Measurements from ENCODE around the gene PGAP2.
"Not testable (repeated sequence)": the region's sequence is repeated elsewhere in the genome, so short reads cannot be mapped to it uniquely, and the experiment has no call there.

PGAP2 gene

DNA sequence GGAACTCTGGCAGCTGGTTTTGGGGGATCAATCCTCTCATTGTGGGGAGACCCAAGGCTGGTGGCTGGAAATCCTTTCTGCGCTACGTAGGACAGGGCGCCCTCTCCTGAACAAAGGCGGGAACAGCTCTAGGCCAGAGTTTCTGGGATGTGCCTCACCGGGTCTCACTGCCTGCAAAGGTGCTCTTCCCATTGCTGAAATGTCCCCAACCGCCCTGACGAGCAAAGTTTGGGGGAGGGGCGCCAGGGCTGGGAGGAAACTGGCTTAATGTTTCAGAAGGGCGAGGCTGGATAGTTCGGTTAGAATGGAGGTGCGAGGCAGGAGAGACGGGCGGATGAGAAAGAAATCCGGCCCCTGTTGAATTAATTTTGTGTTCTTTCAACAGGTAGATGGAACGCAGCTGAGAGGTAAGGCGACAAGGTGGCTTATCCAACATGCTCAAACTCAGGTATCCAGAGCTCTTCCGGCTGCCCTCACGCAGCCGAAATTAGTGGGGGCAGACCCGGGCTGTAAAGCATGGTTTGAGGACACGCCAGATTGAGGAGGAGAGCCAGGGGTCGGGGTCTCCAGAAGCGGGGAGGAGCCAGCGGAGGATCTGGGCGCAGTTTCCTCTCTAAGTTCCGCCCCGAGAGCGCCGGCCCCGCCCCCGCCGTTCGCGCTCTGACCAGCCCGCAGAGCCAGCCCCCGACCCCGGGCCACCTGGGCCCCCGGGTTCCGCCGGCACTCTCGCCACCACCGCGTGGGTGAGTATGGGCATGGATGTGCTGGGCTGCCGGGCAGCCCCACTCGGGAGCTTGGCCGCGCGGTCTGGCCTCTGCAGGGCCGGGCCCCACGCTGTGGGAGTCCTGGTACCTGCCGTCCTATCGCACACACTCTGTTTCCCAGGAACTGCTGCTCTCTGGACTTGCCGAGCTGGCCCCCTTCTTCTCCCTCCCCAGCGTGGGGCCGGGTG lies at the start of gene PGAP2:
Gene PGAP2, plus strand, starts transcription at position 652 of the 952 bp plus-strand sequence. CDS start 2,700 bp downstream, outside the sequence.
- DNase-seq = peak; percentile 44

DNA sequence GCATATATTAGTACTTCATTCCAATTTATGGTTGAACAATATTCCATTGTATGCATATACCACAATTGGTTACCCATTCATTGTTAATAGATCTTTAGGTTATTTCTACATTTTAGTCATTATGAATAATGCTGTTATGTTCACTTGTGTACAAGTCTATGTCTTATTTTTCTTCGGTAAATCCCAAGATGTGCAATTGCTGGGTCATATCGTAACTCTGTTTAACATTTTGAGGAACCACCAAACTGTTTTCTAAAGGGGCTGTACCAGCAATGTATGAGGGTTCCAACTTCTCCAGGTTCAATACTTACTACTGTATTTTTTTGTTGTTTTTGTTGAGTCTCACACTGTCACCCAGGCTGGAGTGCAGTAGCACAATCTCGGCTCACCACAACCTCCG lies 44.1 kb upstream of the PGAP2 start:
- no peak for DNase-seq

DNA sequence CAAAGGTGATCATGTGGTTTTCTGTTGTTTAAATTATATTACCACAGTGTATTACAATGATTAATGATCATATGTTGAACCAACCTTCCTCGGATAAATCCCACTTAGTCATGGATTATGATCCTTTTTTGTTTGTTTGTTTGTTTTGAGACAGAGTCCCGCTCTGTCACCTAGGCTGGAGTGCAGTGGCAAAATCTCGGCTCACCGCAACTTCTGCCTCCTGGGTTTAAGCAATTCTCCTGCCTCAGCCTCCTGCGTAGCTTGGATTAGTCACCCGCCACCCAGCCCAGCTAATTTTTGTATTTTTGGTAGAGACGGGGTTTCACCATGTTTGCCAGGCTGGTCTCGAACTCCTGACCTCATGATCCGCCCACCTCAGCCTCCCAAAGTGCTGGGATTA lies 41.5 kb upstream of the PGAP2 start:
- not testable (repeated sequence) for DNase-seq

DNA sequence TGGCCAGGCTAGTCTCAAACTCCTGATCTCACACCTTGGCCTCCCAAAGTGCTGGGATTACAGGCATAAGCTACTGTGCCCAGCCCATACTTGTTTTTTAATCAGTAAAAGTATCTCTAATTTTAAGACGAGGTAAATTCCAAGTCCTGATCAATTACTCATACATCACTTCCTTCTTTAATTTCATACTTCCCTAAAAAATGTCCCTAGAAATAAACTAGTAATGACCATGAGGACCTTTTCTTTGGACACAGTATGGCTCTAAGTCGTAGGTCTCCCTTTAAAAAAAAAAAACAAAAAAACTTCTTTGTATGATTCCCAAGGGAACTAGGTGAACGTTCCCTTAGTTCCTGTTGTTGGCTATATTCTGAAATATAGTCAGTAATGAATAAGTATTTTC lies 40.8 kb upstream of the PGAP2 start:
- no peak for DNase-seq

DNA sequence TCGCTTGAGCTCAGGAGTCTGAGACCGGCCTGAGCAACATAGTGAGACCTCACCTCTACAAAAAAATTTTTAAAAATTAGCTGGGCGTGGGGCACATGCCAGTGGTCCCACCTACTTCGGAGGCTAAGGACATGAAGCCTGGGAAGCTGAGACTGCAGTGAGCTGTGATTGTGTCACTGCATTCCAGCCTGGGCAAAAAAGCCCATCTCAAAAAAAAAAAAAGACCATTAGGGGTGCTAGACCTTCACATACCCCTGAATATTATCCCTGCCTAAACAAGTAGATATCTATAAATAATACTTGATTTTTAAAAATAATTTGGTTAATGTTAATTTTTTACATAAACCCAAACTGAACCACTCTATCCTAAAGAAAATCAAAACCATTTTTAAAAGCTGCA lies 35.2 kb upstream of the PGAP2 start:
- DNase-seq = no peak

DNA sequence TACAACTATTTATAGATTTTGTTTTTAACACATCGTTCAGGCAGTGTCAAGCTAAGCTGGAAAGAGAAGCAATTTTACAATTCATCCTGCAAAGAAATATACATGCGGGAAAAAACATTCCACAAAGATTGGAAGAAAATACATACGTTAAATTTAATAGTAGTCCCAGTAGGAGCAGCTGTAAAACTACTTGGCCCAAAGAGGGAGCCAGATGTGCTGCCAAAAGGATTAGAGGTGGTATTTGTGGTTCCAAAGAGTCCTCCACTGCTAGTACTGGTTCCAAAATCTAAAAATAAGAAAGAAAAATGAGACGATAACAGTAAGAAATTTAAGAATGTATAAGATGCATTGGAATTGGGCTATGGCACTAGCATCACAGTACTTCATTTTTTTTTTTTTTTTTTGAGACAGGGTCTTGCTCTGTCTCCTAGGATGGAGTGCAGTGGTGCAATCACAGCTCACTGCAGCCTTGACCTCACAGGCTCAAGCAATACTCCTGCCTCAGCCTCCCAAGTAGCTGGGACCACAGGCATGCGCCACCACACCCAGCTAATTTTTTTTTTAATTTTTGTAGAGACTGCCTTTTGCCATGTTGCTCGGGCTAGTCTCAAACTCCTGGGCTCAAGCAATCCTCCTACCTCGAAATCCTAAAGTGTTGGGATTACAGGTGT lies 32.5 kb upstream of the PGAP2 start:
- DNase-seq = peak; percentile 29

DNA sequence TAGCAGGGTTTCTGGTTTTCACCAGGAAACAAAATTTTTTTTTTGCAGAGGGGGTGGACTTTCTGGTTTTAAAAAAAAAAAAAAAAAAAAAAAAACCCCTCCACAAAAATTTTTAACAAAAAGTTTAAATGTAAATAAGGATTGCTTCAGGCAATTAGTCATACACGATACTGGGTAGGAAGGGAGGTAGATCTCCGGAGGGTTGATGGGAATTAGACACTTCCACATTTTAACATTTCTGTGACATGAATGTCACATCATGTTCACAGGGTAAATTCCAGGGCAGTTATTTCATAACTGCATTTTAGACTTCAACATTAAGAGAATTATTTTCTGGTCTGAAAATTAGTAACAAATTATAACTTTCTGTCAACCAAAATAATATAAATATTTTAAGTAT lies 26.9 kb upstream of the PGAP2 start:
- DNase-seq = peak; percentile 44

DNA sequence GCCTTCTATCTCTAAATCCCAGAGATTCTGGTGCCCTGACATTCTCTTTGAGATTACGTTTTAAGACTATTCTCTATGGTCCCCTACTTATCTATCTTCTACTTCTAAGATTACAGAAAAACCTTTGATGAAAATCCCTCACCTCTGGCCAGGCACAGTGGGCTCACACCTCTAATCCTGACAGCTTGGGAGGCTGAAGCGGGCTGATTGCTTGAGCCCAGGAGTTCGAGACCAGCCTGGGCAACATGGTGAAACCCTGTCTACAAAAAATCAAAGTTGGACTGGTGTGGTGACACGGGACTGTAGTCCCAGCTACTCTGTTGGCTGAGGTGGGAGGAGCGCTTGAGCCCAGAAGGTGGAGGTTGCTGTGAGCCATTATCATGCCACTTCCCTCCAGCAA lies 25.4 kb upstream of the PGAP2 start:
- no peak for DNase-seq

DNA sequence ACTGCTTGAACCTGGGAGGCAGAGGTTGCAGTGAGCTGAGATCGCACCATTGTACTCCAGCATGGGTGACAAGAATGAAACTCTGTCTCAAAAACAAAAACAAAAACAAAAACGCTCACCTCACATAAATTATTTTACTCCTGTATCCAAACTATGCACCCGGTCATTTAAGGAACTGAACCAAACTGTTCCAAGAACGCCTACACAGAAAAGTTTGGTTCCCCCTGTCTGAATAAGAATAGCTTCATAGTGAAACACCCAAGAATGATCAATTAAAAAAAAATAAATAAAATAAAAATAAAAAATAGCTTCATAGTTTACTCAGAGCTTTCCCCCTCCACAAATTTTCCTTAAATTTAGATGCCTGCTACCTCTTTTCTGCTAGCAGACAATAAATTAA lies 24.7 kb upstream of the PGAP2 start:
- no peak for DNase-seq

DNA sequence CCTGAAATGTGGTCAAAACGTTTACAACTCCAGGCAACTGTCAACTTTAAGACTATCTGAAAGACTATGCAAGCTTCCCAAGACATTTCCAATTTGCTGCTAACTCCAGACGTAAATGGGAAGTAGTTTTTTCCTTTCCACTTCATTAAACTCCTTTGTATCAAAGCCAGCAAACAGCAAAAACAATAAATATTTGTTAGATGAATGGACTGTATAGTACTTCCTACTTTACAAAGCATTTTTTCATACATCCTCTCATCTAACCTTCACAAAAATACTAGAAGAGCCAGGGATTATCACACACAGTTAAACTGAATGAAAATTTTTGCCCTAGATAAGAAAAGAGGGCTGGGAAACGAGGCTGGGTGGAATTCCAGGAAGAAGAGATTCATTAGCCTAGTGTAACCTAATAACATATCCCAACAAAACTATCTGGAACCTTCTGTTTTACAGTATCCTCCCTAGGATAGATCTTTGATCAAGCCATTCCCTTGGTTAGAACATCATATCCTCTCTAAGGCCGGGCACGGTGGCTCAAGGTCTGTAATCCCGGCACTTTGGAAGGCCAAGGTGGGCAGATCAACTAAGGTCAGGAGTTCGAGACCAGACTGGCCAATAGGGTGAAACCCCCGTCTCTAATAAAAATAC lies 21.5 kb upstream of the PGAP2 start:
- DNase-seq = no peak

DNA sequence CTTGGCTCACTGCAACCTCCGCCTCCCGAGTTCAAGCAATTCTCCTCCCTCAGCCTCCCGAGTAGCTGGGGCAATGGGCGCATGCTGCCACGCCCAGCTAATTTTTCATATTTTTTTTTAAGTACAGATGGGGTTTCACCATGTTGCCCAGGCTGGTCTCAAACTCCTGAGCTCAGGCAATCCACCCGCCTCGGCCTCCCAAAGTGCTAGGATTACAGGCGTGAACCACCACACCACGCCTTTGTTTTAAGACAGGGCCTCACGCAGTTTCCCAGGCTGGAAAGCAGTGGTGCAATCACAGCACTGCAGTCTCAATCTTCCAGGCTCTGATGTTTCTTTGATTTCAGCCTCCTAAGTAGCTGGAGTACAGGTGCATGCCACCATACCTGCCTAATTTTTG lies 14.0 kb upstream of the PGAP2 start:
- DNase-seq = not testable (repeated sequence)

DNA sequence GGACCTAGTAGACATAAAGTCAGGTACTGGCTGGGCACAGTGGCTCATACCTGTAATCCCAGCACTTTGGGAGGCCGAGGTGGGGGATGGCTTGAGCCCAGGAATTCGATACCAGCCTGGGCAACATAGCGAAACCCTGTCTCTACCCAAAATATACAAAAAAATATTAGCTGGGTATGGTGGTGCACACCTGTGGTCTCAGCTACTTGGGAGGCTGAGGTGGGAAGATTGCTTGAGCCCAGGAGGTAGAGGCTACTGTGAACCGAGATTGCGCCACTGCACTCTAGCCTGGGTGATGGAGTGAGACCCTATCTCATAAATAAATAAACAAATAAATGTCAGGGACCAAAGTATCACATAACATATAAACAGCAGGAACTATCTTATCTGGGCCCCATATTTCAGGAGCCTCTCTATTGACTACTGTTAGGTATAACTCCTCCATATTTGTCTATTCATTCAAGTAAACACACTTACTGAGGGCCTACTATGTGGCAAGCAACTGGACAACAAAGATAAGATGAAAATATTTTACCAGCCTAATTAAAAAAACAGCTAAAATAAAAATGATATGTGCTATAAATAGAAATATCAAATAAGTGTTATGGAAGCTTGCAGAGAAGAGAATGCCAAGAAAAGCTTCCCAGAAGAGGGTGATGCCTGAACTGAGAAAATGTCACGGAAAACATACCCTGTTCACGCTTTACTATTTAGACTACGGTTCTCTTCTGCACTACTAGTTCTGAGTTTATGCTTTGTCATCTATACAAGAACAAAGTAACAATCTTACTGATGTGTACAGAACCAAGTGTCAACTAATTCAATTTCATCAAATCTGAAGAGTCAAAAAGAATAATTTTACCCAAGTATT lies 13.0 kb upstream of the PGAP2 start:
- no peak for DNase-seq

DNA sequence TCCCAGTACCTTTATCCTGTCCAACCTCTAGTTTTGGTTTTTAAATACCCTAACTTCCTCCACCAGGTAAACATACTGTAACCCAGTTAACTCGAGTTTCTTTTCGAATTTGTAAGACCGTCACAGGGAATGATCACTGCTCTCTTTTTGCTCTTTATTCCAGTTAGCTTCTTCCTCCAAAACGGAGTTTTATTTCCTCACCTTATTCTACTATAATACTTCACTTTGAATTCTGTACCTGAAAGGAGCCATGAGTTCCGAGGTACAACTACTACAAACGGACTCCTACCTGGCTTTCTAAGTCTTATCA lies 12.4 kb upstream of the PGAP2 start:
- DNase-seq = no peak

DNA sequence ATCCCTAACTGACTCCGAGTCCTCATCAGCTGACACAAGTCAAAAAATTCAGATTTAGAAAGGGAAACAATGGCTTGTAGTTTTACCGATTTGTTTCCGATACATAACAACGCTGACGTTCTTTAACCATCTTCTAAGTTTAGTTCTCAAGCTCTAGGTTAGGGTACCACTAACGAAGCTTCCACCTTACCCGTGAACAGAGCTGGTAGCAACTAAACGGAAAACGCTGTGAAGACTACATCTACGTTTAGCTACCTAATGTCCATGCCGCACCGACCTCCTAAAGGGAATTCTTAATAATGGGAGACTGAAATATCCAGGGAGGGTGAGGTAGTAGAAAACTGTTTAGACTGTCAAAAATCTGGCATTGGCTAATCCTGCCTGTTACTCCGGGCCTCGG lies 12.0 kb upstream of the PGAP2 start:
- no peak for DNase-seq

DNA sequence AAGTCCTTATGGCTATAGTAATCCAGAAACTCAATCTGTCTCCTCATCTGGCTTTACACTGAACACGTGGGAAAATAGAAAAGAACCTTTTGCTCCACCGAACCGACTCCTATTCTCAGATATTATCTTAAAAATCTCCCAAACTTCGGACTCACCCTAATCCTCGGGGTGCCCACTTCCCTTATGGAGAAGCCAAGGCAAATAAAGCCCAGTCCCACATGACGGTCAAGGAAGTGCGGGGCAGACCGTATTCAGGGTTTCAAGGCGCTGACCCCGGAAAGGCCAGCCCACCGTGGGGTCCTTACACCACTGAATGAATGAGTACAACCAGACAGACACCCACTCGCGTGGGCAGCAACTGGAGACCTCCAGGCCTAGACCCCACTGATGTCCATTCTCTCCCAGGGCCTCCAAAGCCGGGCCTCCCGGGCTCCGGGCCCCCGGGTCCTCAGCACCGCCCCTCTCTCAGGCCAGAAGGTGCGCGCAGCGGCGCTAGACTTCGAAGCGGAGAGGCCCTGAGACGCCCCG lies 11.5 kb upstream of the PGAP2 start:
- no peak for DNase-seq

DNA sequence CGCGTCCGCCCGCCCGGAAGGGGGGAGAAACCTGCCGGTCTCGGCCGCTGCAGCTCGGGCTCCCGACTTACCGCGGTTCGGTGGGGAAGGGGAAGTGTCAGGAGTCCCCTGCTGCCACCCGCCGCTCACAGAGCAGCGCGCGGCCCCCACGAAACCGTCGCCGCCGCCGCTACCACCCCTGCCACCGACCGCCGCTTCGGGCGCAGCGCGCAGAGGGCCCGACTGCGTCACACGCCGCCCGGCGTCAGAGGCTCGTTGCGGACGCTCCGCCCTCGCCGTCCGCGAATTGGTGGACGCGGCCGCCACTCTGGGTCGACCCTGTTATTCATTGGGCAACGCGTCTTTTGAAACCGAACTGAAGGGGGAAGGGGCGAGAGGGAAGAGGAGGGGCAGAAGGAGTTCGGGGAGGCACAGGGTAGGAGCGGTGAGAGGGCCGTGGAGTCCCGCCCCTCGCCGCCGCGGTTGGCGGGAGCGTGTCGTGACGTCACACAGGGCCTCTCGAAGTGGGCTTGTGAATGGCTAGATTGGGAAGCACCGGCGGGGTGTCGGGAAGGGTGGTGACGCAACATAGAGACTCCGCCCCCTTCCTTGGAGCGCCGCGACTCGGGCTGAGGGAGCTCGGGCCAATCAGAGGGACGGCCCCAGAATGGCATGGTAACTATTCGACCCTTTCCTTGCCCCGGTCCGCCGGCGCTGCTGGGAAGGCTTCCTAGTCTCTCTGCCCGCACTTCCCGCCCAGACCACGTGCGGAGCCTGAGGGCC lies 10.8 kb upstream of the PGAP2 start, which contains the start of gene NUP98:
Gene NUP98, minus strand, starts transcription at position 226 of the 762 bp plus-strand sequence. CDS start 15,437 bp downstream, outside the sequence.
- DNase-seq = peak; percentile 100

DNA sequence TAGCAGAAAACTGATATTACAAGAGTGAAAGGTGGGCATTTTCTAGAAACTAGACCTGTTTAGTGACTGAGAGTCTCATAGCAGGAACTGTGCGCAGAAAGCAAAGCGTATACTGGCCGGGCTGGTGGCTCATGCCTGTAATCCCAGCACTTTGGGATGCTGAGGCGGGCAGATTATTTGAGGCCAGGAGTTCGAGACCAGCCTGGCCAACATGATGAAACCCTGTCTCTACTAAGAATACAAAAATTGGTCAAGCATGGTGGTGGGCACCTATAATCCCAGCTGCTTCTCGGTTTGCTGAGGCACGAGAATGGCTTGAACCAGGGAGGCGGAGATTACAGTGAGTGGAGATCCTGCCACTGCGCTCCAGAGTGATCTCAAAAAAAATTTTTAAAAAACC lies 9.2 kb upstream of the PGAP2 start:
- DNase-seq = no peak

DNA sequence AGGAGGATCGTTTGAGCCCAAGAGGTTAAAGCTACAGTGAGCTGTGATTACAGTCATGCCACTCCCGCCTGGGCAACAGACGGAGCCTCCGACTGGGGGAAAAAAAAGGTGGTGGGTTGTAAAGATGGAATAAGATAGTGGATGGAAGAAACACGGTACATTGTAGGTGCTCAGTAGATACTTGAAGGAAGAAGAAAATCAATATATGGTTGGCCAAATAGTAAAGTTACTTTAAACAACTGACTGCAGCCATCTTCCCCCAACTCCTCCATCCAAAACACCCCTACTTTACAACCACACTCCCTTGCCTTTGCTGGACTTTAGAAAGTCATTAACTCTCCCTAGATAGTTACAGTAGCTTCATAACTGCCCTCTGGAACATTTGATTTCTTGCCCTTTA lies 8.5 kb upstream of the PGAP2 start:
- DNase-seq = no peak

DNA sequence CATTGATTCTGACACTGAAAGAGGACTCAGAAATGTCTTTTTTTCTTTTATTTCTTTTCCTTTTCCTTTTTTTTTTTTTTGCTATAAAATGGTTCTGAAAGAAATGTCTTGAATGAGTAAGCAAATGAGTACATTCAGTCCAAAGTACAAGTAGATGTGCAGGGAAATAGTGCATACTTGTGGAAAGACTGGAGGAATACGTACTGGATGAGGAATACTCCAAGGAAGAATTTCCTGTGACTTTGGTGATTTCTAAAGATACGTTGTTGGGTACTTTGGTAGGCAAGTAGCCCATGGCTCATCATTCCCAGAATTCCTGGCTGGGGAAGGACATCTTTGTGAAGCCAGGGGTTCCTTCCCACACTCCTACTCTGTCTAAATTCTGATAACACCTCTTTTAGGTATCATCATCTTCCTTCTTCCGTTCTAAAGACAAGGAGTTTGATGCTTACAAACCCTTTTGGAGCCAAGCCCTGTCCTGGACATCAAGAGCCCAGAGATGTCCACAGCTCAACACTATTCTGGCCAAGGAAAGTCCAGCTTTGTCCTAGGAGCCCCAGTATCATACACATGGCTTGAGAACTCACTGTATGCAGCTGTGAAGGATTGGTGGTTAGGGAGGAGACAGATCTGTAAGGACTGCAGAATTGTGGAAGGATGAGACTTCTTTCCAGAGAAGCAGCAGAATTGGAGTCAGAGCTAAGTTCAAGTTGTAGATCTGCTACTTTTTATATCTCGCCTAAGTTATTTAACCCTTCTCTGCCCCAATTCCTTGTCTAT lies 6.2 kb upstream of the PGAP2 start:
- DNase-seq = peak; percentile 67

DNA sequence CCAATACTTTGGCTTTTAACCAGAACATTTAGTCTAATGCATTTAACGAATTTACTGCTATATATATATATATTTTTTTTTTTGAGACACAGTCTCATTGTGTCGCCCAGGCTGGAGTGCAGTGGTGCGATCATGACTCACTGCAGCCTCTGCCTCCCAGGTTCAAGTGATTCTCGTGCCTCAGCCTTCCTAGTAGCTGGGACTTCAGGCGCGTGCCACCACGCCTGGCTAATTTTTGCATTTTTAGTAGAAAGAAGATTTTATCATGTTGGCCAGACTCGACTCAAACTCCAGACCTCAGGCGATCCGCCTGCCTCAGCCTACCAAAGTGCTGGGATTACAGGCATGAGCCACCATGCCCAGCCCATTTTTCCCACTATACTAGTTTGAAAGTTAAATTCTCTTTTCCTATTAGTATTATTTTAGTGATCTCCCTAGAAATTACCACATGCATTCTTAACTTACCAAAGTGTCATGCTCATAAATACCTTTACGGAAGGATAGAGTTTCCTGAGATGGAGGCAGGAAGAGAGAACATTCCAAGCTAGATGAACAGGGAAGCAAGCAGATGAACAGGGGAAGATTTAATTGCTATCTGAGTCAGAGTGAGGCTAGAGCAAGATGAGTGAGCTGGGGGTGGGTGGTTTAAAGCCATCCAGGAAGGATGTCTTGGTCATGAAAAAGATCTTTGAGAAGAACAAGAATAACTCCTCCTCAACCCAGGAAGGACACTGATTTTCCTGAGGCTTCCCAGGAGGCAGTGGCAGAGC lies 4.4 kb upstream of the PGAP2 start:
- DNase-seq = peak; percentile 88
